A673 (cell line): ENCODE results near the gene P4HB.

Experiments
- EZH2 ChIP-seq: fragments of 200-600 bp; sonication (generic); IDR thresholded peaks from 2 replicates; pipeline ENCODE4 v1.6.1; 2017; ENCODE audit warnings: borderline replicate concordance, low read depth, mild to moderate bottlenecking, mixed read lengths, antibody characterized with exemption, low read length; ENCODE audit not compliant: poor library complexity, severe bottlenecking
- TF ChIP-seq, protein P1 (sequence below): fragments of 300-800, 200-600 bp; sonication (generic); conservative IDR thresholded peaks from 2 replicates; pipeline ENCODE4 v1.5.1; 2017; ENCODE audit warnings: low read depth, mild to moderate bottlenecking, antibody characterized with exemption, low read length, moderate library complexity, mixed read lengths

DNA sequence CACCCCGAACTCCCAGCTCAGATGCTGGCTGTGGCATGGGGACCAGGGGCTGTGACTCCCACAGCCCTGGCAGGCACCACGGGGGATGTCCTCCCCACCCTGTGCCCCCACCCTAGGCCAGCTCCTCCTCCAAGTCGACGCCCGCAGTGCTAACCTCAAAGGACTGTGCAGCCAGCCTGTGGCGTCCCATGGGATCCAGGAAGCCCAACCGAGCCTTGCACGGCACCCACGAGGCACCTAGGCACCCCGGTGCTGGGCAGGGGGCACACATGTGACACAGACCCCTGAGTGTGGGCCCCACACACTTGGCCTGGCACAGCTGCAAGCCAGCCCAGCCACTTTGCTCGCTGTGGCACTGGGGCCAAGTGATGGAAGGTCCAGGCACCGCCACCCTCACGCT is 52.5 kb downstream of the P4HB start:
- TF ChIP-seq, protein P1, sequence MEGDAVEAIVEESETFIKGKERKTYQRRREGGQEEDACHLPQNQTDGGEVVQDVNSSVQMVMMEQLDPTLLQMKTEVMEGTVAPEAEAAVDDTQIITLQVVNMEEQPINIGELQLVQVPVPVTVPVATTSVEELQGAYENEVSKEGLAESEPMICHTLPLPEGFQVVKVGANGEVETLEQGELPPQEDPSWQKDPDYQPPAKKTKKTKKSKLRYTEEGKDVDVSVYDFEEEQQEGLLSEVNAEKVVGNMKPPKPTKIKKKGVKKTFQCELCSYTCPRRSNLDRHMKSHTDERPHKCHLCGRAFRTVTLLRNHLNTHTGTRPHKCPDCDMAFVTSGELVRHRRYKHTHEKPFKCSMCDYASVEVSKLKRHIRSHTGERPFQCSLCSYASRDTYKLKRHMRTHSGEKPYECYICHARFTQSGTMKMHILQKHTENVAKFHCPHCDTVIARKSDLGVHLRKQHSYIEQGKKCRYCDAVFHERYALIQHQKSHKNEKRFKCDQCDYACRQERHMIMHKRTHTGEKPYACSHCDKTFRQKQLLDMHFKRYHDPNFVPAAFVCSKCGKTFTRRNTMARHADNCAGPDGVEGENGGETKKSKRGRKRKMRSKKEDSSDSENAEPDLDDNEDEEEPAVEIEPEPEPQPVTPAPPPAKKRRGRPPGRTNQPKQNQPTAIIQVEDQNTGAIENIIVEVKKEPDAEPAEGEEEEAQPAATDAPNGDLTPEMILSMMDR, result no peak
- TF ChIP-seq EZH2, result no peak
